ENCODE data around the gene TNNT2.

TNNT2 gene

GRCh38 chr1:201391225-201391624, 13.7 kb upstream of the TNNT2 start:
- Mint-ChIP-seq H3K4me3 (no peak overlapping the region), H3K9me3 (no peaks in the 10 kb centered on the region), H3K4me1 (peaks cover 56% of the 10 kb centered on the region), H3K27me3 (ENCODE audit: low read depth) (peaks cover 24% of the 10 kb centered on the region), H3K27ac (no peak overlapping the region), H3K36me3 (ENCODE audit: low read depth) (no peaks in the 10 kb centered on the region)
- TF ChIP-seq, protein P1, sequence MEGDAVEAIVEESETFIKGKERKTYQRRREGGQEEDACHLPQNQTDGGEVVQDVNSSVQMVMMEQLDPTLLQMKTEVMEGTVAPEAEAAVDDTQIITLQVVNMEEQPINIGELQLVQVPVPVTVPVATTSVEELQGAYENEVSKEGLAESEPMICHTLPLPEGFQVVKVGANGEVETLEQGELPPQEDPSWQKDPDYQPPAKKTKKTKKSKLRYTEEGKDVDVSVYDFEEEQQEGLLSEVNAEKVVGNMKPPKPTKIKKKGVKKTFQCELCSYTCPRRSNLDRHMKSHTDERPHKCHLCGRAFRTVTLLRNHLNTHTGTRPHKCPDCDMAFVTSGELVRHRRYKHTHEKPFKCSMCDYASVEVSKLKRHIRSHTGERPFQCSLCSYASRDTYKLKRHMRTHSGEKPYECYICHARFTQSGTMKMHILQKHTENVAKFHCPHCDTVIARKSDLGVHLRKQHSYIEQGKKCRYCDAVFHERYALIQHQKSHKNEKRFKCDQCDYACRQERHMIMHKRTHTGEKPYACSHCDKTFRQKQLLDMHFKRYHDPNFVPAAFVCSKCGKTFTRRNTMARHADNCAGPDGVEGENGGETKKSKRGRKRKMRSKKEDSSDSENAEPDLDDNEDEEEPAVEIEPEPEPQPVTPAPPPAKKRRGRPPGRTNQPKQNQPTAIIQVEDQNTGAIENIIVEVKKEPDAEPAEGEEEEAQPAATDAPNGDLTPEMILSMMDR (IDR thresholded peaks at IDR 0.05; ENCODE audit: unreplicated experiment in 3 of 3): no peak

- no peak overlapping the region for H3K27ac Mint-ChIP-seq
- TF ChIP-seq, protein P1 (IDR thresholded peaks at IDR 0.05; ENCODE audit: unreplicated experiment in 3 of 3): no peak
Measured at GRCh38 chr1:201389051-201389450, 11.6 kb upstream of the TNNT2 start.

GRCh38 chr1:201386208-201386607, 8.7 kb upstream of the TNNT2 start:
- Mint-ChIP-seq H3K4me1 (peaks cover 47% of the 10 kb centered on the region), H3K27me3 (ENCODE audit: low read depth) (peaks cover 9% of the 10 kb centered on the region), H3K27ac (no peak overlapping the region), H3K36me3 (ENCODE audit: low read depth) (no peaks in the 10 kb centered on the region), H3K4me3 (no peak overlapping the region), H3K9me3 (no peaks in the 10 kb centered on the region)
- TF ChIP-seq, protein P1 (IDR thresholded peaks at IDR 0.05; ENCODE audit: unreplicated experiment in 3 of 3): no peak

More at GRCh38 chr1:201389051-201389450, 11.6 kb upstream of the TNNT2 start:
- H3K9me3 Mint-ChIP-seq: no peaks in the 10 kb centered on the region
- H3K27me3 Mint-ChIP-seq (ENCODE audit: low read depth): peaks cover 23% of the 10 kb centered on the region
- no peaks in the 10 kb centered on the region for H3K36me3 Mint-ChIP-seq (ENCODE audit: low read depth)
- peaks cover 52% of the 10 kb centered on the region for H3K4me1 Mint-ChIP-seq
- no peak overlapping the region for H3K4me3 Mint-ChIP-seq

DNA sequence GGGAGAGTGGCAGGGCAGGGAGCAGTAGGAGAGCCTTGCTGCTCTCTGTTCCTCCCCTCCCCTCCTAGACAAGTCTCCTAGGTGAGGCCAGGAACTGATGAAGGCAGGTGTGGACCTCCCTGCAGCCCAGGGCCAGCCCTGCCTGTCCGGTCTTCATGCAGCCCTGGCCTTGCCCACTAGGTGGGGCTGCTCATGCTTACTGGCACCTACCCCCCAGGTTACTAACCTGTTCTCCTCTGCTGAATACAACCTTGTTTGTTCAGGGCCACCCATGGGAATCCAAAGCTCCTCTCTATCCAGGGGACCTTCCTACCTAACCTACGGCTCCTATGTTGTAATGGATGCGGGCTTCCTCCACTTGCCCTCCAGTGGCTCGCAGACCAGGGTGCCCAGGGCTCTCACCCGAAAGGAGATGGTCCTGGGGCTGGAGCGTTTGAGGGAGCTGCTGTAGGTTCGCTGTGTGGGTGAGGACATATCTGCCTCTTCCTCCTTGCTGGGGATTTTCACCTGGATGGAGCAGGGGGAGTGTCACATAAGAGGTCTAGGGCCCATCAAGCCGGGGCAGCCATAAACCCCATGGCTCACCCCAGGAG, 7.9 kb upstream of the TNNT2 start:
- H3K4me3 Mint-ChIP-seq: no peak overlapping the region
- TF ChIP-seq, protein P1 (IDR thresholded peaks at IDR 0.05; ENCODE audit: unreplicated experiment in 3 of 3): peak; percentile 71 to 79 (median 74)
- H3K9me3 Mint-ChIP-seq: no peaks in the 10 kb centered on the region
- no peaks in the 10 kb centered on the region for H3K36me3 Mint-ChIP-seq (ENCODE audit: low read depth)
- peak overlapping the region in 1 of 3 experiments; percentile 77 for H3K27ac Mint-ChIP-seq
- peaks cover 51% of the 10 kb centered on the region for H3K4me1 Mint-ChIP-seq
- peaks cover 9% of the 10 kb centered on the region for H3K27me3 Mint-ChIP-seq (ENCODE audit: low read depth)

DNA sequence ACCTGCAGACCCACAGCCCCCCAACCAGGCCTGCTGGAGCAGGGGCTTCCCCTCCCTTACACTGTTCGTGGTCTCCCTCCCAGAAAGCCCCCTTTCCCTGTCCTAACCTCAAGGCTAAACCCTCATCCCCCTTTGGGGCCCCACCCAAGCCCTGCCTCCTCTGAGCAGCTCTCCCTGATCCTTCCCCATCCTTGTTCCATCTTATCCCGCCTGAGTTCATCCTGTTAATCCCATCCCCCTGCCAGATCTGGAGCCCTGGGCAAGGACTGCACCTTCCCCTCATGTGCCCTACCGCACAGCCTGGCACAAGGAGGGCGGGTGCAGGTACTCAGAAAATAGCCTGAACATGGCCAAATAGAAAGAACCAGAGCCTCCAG, 6.9 kb upstream of the TNNT2 start:
- no peaks in the 10 kb centered on the region for H3K9me3 Mint-ChIP-seq
- peaks cover 9% of the 10 kb centered on the region for H3K27me3 Mint-ChIP-seq (ENCODE audit: low read depth)
- H3K27ac Mint-ChIP-seq: peak overlapping the region; percentile 77 to 95 (median 87)
- peak overlapping the region in 1 of 3 experiments; percentile 8 for H3K4me3 Mint-ChIP-seq
- no peaks in the 10 kb centered on the region for H3K36me3 Mint-ChIP-seq (ENCODE audit: low read depth)
- peaks cover 61% of the 10 kb centered on the region for H3K4me1 Mint-ChIP-seq
- TF ChIP-seq, protein P1 (IDR thresholded peaks at IDR 0.05; ENCODE audit: unreplicated experiment in 3 of 3): no peak

Measured in nephron (organoid).